ENCODE results near the gene OVOL2.

OVOL2 gene

DNA sequence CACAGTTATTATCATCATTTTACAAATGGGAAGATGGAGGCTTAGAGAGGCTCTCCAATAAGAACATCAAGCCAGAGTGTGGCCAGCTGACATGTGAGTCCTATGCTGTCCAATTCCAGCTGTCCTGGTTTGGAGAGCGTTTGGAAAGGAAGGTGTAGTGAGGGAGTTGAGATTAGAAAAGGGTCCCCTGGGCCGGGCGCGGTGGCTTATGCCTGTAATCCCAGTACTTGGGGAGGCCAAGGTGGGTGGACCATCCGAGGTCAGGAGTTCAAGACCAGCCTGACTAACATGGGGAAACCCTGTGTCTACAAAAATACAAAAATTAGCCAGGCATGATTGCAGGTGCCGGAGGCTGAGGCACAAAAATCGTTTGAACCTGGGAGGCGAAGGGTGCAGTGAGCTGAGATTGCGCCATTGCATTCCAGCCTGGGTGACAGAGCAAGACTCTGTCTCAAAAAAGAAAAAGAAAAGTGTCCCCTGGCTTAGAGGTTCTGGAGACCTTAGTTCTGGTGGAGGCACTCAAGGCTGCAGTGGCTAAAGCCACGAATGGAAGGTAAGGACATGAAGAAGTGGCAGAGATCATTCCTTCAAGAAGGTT, 22.1 kb upstream of the OVOL2 start:
- TF ChIP-seq, protein P1, sequence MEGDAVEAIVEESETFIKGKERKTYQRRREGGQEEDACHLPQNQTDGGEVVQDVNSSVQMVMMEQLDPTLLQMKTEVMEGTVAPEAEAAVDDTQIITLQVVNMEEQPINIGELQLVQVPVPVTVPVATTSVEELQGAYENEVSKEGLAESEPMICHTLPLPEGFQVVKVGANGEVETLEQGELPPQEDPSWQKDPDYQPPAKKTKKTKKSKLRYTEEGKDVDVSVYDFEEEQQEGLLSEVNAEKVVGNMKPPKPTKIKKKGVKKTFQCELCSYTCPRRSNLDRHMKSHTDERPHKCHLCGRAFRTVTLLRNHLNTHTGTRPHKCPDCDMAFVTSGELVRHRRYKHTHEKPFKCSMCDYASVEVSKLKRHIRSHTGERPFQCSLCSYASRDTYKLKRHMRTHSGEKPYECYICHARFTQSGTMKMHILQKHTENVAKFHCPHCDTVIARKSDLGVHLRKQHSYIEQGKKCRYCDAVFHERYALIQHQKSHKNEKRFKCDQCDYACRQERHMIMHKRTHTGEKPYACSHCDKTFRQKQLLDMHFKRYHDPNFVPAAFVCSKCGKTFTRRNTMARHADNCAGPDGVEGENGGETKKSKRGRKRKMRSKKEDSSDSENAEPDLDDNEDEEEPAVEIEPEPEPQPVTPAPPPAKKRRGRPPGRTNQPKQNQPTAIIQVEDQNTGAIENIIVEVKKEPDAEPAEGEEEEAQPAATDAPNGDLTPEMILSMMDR (IDR thresholded peaks at IDR 0.05; ENCODE audit: insufficient read depth, low read length, missing control alignments): no peak
- CTCF ChIA-PET: no interaction called here
- no peak overlapping the region for H3K4me3 ChIP-seq (ENCODE audit: low read depth, low read length)
- POLR2A ChIA-PET: no interaction called here
- DNase-seq (ENCODE audit: low read depth, low spot score): no peak

DNA sequence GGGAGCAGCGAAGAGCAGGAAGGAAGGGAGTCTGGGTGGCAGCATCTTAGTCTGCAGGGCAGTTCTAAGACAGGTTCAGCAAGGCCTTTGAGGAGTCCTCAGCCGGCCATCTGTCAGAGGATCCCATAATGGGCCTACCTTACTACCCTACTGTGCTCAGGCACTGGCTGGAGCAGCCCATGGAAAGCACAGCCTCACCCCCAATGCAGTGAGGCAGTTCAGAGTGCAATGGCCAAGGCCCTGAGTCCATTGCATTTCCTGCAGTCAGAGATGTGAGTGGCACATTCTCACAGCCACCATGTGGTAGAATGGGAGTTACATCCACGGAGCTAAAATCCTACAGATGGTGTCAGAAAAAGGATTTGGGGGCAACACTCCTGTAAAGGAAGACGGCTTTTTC, 19.4 kb upstream of the OVOL2 start:
- POLR2A ChIA-PET: no interaction called here

DNA sequence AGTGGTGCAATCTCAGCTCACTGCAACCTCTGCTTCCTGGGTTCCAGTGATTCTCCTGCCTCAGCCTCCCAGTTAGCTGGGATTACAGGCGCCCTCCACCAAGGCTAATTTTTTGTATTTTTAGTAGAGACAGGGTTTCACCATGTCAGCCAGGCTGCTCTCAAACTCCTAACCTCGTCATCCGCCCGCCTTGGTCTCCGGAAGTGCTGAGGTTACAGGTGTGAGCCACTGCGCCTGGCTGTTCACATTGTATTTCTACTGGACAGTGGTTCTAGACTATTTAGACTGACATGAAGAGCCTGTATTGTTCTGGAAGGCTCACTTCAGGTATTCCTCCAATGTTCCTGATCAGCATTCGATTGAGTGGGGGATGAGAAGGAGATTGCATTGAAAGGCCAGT, 14.8 kb upstream of the OVOL2 start:
- no peak for DNase-seq (ENCODE audit: low read depth, low spot score)
- CTCF ChIA-PET: no interaction called here
- POLR2A ChIA-PET: no interaction called here
- TF ChIP-seq, protein P1 (IDR thresholded peaks at IDR 0.05; ENCODE audit: insufficient read depth, low read length, missing control alignments): no peak
- H3K4me3 ChIP-seq (ENCODE audit: low read depth, low read length): no peak overlapping the region

More for the DNA sequence above, 19.4 kb upstream of the OVOL2 start:
- H3K4me3 ChIP-seq (ENCODE audit: low read depth, low read length): no peak overlapping the region
- TF ChIP-seq, protein P1 (IDR thresholded peaks at IDR 0.05; ENCODE audit: insufficient read depth, low read length, missing control alignments): no peak
- DNase-seq (ENCODE audit: low read depth, low spot score): no peak
- CTCF ChIA-PET: no interaction called here

DNA sequence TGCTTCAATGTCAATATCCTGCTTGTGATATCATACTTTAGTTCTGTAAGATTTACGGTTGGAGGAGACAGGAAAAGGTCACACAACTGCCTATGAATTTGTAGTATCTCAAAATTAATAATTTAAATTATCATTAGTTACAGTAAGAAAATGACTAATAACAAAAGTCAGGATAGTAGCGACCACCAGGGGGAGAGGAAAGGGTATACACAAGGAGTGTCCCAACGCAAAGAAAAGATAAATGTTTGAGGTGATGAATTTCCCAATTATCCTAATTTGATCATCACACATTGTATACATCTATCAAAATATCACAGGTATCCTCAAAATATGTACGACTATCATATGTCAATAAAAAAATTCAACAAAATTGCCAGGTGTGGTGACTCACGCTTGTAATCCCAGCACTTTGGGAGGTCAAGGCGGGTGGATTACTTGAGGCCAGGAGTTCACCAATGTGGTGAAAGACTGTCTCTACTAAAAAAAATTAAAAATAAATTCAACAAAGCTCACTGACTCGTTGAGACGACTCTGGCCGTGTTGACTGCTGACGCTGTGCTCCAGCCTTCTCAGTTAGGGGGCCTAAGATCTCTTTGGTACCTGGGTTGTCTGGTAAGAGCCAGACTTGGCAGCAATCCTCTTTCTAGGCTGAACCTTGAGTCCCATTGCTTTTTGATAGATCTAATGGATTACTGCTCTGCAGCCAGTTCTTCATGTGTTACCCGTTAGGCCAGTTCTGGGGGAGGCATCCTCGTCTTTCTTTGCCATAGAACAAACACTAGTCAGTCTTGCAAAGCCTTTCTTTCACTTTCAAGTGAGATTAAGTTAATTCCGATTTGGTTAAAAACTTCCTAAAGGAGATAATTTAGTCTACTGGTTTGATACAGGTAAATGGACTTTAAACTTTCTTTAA, 9.0 kb upstream of the OVOL2 start:
- CTCF ChIA-PET: no interaction called here
- POLR2A ChIA-PET: no interaction called here
- TF ChIP-seq, protein P1 (IDR thresholded peaks at IDR 0.05; ENCODE audit: insufficient read depth, low read length, missing control alignments): no peak
- H3K4me3 ChIP-seq (ENCODE audit: low read depth, low read length): no peak overlapping the region
- no peak for DNase-seq (ENCODE audit: low read depth, low spot score)

DNA sequence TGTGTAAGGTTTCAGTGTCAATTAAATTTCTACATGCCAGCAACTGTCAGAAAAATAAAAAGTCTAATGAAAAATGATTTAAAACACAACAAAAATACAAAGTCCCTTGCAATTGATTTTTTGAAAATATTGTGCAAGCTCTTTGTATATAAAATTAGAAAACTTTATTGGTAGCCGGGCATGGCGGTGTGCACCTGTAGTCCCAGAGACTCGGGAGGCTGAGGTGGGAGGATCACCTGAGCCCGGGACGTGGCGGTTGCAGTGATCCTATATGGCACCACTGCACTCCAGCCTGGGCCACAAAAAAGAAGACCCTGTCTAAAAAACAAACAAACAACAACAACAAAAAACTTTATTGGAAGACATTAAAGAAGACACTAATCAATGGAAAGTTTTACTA, 6.0 kb upstream of the OVOL2 start:
- ChIA-PET CTCF (no interaction called here), POLR2A (no interaction called here)
- no peak for DNase-seq (ENCODE audit: low read depth, low spot score)
- H3K4me3 ChIP-seq (ENCODE audit: low read depth, low read length): no peak overlapping the region
- TF ChIP-seq, protein P1 (IDR thresholded peaks at IDR 0.05; ENCODE audit: insufficient read depth, low read length, missing control alignments): no peak

DNA sequence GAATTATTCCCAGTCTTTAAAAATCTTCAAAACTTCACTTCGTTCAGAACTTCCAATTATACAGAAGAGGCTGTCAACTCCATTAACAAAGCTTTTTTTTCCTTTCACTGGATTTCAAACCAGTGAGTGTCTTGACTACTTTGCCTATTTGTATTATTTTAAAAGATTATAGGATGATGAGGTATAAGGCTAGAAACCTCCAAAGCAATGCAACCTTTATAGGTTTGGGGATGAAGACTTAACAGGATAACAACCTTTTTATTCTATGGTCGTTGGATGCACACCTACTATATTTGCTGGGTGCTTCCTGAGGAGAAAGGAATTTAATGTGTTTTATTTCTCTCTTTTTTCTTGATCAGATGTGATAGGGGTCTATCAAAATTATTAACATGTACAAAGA, 1.9 kb upstream of the OVOL2 start:
- CTCF ChIA-PET: no interaction called here
- no peak overlapping the region for H3K4me3 ChIP-seq (ENCODE audit: low read depth, low read length)
- DNase-seq (ENCODE audit: low read depth, low spot score): no peak
- POLR2A ChIA-PET: no interaction called here
- TF ChIP-seq, protein P1 (IDR thresholded peaks at IDR 0.05; ENCODE audit: insufficient read depth, low read length, missing control alignments): no peak
